Stimulated activated naive CD4-positive, alpha-beta T cell treated with Interleukin-2 at 50 U/mL for 16 hours (primary cell): ENCODE measurements around the gene RAD50.
"Not testable (repeated sequence)": the region's sequence is repeated elsewhere in the genome, so short reads cannot be mapped to it uniquely, and the experiment has no call there.

Experiments
- DNase-seq: peaks from one replicate; lab custom pipeline; 2025; lab: John Stamatoyannopoulos, UW

Gene RAD50

GRCh38 chr5:132675936-132676689 lies 119.3 kb downstream of the RAD50 start:
- no peak for DNase-seq

DNA sequence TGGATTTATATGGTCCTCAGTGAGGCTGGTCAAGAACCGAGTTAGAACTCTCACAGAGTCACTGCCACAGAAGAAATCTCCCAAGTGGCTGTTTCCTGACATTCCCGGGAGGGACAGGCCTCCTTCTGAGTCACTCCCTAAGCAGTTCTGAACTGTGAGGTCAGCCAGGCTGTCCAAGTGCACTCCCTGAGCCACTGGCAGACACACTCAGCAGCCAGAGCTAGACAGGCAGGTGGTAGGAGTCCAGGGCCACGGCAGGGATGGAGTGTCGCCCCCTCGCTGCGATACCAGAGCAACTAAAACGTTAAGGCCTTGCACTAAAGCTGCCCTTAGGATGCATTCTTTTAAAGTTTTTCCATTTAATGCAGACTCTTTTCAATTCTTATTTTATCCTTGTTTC lies 120.4 kb downstream of the RAD50 start:
- DNase-seq, result no peak

DNA sequence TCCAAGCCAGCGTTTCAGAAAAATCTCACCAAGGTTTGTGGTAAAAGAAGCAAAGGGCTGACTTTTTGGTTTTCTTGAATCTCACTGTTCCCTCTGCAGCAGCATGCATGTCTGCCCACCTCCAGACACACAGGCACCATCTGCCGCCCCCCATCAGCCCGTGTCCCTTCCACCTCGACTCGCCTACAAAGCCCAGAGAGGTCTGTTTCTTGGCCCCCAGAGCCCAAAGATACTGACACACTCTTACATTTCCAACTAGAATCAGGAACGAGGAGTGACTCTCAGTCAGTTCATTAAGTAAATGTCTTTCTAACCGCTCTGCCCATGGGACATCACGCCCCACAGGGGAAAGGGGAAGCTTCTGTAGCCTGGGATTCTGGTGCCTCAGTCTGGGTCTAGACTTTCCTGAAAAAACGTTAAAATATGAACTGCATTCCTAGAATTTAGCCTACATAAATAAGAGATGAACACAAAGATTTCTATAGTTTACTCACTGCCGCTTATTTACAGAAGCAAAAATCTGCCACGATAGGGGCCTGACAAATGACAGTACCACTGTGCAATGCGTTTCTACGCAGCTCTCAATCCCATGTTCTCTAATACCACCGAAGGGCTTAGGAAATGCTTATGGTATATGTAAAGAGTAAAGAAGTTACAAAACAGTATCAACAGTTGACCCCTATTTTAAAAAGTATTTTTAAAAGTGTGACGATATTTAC lies 121.1 kb downstream of the RAD50 start:
- no peak for DNase-seq

GRCh38 chr5:132678735-132679134 lies 122.0 kb downstream of the RAD50 start:
- DNase-seq, result no peak

- no peak for DNase-seq
Measured at GRCh38 chr5:132679166-132679565, 122.4 kb downstream of the RAD50 start.

DNA sequence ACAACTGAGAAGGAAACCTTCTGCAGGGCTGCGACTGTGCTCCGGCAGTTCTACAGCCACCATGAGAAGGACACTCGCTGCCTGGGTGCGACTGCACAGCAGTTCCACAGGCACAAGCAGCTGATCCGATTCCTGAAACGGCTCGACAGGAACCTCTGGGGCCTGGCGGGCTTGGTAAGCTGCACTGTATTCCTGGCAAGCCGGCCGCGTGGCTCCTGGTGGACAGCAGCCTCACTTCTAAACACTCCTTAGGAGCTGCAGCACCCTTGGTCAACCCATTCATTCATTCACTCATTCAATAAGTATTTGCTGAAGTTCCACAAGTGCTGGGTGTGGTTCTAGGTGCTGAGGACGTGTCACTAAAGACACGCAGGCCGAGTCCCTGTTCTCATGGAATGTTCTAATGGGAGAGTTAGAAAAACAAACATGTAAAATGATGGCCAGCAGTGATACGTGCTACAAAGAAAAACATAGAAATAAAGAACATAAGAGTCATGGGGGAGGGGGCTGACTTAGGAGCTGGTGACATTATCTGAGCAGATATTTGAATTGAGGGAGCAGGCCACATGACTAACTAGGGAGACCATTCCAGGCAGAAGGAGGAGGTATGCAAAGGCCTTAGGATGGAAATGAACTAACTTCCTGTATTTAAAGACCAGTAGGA lies 123.1 kb downstream of the RAD50 start:
- DNase-seq, result no peak

DNA sequence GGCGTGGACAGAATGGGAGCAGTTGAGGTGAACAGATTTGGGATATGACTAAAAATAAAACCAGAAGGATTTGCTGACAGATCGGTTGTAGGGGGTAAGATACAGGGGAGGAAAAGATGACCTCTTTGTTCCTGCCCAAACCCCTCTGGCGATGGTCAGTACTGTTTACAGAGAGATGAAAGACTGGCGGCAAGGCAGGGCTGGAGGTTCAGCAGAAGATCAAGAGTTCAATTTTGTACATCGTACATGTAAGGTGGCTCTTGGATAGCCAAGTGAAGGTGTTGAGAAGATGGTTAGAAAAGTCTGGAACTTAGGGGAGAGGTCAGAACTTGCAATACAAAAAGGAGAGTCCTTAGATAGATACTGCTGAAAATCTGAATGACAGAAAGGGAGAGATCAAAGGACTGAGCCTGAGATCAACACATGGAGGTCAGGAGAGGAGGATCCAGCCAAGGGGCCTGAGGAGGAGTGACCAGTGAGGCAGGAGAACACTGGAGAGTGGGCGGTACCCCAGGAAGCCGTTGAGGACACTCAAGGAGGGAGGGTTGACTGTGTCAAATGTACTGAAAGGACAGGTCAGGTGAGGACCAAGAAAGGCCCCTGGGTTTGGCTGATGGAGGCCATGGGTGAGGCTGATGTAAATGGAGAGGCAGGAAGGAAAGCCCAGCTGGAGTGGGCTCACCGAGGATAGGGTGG lies 124.2 kb downstream of the RAD50 start:
- DNase-seq, result no peak

- no peak for DNase-seq
Measured at GRCh38 chr5:132681476-132681831, 124.7 kb downstream of the RAD50 start.

DNA sequence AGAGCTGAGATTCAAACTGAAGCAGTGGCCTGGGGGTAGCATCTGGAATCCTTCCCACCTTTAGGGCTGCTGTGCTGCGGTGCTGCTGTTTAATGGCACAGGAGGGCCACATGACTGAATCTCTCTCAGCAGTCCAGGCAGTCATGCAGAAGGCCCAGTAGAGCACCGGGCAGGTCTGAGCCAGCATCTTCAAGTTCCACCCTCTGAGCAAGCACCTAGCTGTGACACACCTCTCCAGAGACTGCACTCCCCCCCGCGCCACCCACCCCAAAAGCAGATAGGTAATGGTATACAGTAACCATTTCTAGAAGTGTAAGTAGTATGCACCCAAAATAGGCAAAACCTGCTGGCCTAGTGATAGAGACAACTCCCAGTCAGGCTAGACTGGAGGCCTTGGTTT lies 125.2 kb downstream of the RAD50 start:
- DNase-seq, result no peak

GRCh38 chr5:132684491-132684890 lies 127.7 kb downstream of the RAD50 start:
- no peak for DNase-seq

- DNase-seq, result no peak
Measured at GRCh38 chr5:132684922-132685720, 128.3 kb downstream of the RAD50 start.

GRCh38 chr5:132686193-132686592 lies 129.4 kb downstream of the RAD50 start:
- DNase-seq, result no peak

DNA sequence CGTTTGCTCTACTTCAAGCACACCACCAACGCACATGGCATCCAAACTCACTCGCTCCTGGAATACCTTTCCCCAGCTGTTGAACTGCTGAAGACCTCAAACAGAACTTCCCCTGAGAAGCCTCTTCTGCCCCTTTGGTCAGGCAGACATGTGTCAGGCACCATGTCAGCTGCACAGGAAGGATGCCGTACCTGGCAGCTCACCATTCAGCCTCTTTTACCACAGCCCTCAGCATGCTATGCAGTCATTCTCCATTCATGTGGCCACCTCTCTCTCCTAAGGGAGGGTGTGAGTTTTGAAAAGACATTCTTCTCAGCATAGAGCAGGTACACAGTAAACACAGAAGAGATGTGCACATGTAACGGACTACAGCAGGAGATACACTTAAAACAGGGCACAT lies 131.2 kb downstream of the RAD50 start:
- DNase-seq, result no peak

DNA sequence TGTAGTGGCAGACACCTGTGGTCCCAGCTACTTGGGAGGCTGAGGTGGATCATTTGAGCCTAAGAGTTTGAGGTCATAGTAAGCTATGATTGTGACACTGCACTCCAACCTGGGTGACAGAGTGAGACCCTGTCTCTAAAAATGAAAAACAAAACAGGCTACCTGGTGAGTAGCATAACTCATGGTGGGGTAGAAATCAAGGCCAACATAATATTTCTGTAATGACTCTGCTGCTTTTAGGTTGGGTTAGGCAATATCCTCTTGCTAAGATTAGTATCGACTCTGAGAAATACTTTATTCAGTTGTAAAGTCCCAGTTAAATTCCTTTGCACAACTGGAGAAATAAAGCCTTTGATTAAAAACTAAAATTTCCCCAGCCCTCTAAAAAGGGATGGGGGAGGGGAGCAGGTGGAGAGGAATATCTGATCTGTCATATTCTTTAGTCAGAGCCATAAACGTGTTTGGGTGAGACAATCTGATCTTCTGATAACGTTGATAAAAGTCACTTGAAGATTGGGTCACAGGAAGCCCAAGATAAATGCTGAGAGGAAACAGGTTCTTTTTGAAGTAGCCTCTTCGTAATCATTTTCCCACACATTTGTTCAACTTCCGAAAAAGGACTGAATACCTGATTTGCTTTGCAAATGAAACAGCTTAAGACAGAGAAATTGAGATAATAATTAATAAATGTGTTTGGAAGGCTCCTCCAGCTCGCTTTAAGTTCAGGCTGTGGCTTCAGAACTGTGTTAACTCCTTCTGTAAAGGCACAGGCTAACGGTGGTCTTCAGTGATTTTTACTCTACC lies 132.0 kb downstream of the RAD50 start:
- DNase-seq, result no peak

GRCh38 chr5:132689513-132689912 lies 132.7 kb downstream of the RAD50 start:
- DNase-seq, result no peak

- no peak for DNase-seq
Measured at GRCh38 chr5:132690156-132690555, 133.4 kb downstream of the RAD50 start.

DNA sequence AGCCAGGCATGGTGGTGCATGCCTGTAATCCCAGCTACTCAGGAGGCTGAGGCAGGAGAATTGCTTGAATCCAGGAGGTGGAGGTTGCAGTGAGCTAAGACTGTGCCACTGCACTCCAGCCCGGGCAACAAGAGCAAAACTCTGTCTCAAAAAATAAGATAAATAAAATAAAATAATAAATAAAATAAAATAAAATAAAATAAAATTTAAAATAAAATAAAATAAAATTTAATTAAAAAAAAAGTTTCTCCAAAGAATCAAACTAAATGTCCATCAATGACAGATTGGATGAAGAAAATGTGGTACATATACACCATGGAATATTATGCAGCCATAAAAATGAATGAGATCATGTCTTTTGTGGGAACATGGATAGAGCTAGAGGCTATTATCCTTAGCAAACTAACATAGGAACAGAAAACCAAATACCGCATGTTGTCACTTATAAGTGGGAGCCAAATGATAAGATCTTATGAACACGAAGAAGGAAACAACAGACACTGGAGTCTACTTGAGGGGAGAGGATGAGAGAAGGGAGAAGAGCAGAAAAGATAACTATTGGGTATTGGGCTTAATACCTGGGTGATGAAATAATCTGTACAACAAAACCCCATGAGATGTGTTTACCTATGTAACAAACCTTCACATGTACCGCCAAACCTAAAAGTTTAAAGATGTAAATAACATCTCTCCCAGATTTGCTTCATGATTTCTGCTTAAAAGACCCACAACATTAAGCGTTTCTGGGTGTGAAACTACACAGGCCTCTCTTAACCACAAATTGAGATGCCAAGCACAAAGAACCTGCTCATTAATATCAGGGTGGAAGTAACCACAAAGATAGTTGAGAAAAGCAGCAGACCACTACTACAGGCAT lies 135.2 kb downstream of the RAD50 start:
- DNase-seq, result not testable (repeated sequence)

GRCh38 chr5:132692632-132692967 lies 135.8 kb downstream of the RAD50 start:
- no peak for DNase-seq
